GM10266 (cell line): ENCODE data around the gene SIRPA.

Source experiments
- DNase-seq: peaks from one replicate; pipeline ENCODE4 v3.0.0; 2012; ENCODE audit errors: extremely low spot score
- TF ChIP-seq, protein P1 (sequence below): IDR thresholded peaks from 2 replicates; pipeline ENCODE4 v1.5.1; 2012; ENCODE audit warnings: mild to moderate bottlenecking, low read depth; ENCODE audit not compliant: control insufficient read depth, insufficient read depth; ENCODE audit errors: missing control alignments

The SIRPA gene

DNA sequence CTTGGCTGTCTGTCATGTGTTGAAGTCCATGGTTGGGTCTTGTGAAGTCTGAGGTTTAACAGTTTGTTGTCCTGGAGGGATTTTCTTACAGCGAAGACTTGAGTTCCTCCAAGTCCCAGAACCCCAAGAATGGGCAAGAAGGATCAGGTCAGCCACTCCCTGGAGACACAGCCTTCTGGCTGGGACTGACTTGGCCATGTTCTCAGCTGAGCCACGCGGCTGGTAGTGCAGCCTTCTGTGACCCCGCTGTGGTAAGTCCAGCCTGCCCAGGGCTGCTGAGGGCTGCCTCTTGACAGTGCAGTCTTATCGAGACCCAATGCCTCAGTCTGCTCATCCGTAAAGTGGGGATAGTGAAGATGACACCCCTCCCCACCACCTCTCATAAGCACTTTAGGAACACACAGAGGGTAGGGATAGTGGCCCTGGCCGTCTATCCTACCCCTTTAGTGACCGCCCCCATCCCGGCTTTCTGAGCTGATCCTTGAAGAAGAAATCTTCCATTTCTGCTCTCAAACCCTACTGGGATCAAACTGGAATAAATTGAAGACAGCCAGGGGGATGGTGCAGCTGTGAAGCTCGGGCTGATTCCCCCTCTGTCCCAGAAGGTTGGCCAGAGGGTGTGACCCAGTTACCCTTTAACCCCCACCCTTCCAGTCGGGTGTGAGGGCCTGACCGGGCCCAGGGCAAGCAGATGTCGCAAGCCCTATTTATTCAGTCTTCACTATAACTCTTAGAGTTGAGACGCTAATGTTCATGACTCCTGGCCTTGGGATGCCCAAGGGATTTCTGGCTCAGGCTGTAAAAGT is 43.5 kb downstream of the SIRPA start:
- TF ChIP-seq, protein P1, sequence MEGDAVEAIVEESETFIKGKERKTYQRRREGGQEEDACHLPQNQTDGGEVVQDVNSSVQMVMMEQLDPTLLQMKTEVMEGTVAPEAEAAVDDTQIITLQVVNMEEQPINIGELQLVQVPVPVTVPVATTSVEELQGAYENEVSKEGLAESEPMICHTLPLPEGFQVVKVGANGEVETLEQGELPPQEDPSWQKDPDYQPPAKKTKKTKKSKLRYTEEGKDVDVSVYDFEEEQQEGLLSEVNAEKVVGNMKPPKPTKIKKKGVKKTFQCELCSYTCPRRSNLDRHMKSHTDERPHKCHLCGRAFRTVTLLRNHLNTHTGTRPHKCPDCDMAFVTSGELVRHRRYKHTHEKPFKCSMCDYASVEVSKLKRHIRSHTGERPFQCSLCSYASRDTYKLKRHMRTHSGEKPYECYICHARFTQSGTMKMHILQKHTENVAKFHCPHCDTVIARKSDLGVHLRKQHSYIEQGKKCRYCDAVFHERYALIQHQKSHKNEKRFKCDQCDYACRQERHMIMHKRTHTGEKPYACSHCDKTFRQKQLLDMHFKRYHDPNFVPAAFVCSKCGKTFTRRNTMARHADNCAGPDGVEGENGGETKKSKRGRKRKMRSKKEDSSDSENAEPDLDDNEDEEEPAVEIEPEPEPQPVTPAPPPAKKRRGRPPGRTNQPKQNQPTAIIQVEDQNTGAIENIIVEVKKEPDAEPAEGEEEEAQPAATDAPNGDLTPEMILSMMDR = no peak
- DNase-seq = no peak

DNA sequence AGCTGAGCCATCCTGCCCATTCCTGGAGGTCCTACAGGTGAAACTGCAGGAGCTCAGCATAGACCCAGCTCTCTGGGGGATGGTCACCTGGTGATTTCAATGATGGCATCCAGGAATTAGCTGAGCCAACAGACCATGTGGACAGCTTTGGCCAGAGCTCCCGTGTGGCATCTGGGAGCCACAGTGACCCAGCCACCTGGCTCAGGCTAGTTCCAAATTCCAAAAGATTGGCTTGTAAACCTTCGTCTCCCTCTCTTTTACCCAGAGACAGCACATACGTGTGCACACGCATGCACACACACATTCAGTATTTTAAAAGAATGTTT is 44.0 kb downstream of the SIRPA start:
- TF ChIP-seq, protein P1 = no peak
- DNase-seq = no peak

DNA sequence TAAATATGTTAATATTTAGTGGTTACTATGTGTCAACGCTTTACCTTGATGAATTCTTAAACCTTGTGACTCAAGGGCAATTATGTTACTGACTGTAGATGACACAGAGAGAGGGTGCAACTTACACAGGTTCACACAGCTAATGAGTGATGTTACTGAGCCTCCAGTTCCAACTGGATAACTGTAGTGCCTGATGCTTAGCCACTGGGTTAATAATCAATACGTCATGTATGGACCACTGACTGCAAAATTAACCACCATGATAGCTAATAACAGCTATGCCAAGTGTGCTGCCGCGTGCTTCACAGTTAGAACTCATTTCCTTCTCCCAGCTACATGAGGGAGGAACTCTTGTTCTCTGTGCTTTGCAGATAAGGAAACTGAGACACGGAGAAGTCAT is 45.4 kb downstream of the SIRPA start:
- DNase-seq = no peak
- TF ChIP-seq, protein P1 = no peak

DNA sequence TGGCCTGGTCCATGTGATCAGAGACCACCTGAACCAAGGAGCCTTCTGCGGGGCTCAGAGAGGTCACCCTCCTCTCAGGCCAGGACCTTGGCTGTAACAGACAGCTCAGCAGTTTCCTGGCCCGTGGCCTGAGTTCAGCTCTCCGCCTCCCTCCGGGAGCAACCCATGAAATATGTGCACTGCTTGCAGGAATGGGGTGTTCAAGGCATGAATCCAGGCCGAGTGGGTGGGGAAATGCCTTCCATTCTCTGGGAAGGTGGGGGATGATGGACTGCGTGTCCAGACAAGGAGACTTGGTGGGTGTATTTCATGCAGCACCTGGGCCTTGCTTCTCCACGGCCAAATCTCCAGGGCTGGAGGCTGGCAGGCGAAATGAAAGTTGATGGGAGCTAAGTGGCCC is 46.0 kb downstream of the SIRPA start:
- no peak for DNase-seq

DNA sequence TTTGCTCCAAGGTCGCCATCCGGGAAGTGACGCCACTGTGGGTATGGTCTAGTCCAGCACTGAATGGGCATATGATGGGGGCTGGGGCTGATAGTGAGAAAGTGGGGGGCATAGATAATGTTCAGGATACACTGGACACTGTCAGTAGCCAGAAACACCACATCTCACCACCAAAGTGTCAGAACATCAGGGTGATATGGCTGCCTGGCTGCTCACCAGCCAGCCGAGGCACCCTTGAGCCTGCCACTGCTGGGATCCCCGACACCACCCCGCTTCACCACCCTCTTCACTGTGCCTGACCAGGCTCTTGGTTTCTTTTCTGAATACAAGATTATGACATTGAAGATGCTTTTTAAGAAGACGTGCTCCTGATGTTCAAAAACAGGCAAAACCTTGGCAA is 46.9 kb downstream of the SIRPA start:
- DNase-seq = no peak
- TF ChIP-seq, protein P1 = no peak

More for the DNA sequence above, 46.0 kb downstream of the SIRPA start:
- TF ChIP-seq, protein P1 = no peak

DNA sequence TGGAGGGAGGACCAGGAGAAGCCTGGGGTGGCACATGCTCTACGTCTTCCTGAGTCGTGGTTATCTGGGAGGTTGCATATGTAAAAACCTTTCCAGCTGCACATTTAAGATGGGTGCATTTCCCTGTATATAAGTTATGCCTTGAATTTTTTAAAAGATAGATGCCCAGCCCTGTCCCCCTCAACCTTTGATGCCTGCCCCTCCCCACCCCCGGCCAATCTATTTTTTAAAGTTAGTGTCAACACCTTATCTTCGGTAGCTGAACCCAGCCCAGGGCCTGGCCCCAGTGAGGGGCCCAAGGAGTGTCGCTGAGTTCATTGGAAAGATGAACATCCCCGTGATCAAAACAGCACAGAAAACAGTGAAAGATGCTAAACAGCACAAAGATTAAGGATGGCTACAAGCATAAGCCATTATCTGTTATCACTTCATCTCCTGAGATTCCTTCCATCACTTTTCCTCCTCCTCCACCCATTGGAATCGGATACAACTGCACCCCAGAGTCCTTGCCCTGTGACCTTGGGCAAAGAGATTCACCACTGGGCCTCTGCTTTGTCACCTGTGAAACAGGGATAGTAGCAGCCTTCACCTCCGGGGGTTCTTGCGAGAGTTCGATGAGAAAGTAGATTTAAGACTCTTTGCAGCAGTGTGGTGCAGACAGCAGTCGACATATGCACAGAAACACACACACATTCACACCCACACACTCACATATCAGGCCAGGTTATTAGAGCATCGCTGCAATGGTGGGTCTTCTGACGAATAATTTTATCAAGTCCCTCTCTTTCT is 47.5 kb downstream of the SIRPA start:
- TF ChIP-seq, protein P1 = no peak
- DNase-seq = no peak

DNA sequence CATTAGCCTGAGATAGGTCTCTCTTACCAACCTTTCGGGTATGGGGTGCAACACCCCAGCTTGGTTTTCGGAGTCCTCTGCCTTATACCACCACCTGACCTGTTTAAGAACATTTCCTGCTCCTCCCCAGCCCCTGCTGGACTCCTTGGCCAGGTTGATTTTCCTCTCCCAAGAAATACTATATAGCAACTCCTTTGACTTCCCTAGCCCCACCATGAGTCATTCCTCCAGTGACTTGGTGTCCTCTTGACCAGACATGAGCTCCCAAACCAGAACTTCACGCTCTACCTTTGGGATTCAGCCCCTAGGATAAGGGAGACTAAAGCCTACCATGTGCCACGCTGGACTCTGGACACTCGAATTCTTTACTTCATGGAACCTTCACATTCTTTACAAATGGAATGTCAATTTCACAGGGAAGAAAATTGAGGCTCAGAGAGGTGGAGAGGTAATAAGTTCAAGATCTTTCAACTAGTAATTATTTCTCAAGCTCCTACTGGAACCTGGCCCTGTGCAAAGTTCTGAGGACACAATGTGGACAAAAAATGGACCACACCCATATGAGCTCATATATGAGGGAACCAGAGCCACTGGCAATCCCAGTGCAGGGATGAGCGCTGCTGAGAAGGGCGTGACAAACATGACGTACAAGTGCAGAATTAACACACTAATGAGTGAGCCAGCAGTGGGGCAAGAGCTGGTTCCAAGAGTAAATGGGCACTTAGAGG is 48.2 kb downstream of the SIRPA start:
- TF ChIP-seq, protein P1 = no peak
- DNase-seq = no peak
